Measurements from ENCODE around the gene UCHL3.
"Not testable (repeated sequence)": the region's sequence is repeated elsewhere in the genome, so short reads cannot be mapped to it uniquely, and the experiment has no call there.

Gene UCHL3

GRCh38 chr13:75549262-75550158 is at the start of gene UCHL3:
TSS of gene UCHL3 (plus strand) at chr13:75549791. CDS start at chr13:75549821, 30 bp downstream.
- DNase-seq = peak; percentile 98

DNA sequence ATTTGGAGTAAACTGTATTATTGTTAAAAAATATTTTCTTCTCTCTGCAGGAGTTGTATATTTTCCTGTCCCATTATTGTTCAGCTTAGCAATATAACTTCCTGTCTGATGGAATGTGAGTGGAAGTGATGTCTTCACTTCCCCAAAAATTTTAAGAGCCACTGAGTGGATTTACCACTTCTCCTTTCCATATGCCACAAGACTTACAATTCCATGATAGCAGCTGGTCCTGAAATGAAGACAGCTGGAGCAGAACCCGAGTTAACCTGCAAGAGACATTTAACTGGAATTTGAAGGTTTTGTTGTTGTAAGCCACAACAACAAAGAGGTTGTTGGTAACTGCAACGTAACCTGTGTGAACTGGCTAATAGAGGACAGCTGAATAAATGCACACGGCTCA is 44.3 kb upstream of the UCHL3 start:
- DNase-seq = no peak

DNA sequence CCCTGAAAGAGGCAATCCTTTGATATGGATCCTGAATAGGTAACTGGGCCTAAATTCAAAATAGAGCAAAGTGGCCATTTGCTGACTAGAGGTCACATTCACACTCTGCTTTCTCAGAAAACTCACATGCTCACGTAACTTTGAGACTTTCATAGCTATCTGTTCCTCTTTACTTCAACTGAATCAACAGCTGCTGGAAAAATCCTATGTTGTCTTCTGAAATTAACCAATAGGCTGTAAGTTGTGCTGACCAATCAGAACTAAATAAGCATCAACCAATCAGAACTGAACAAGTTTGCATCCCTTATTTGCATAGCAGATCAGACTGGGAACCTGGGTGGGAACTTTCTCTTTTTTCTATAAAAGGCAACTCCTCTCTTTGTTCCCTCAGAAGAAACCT is 43.6 kb upstream of the UCHL3 start:
- DNase-seq = no peak

DNA sequence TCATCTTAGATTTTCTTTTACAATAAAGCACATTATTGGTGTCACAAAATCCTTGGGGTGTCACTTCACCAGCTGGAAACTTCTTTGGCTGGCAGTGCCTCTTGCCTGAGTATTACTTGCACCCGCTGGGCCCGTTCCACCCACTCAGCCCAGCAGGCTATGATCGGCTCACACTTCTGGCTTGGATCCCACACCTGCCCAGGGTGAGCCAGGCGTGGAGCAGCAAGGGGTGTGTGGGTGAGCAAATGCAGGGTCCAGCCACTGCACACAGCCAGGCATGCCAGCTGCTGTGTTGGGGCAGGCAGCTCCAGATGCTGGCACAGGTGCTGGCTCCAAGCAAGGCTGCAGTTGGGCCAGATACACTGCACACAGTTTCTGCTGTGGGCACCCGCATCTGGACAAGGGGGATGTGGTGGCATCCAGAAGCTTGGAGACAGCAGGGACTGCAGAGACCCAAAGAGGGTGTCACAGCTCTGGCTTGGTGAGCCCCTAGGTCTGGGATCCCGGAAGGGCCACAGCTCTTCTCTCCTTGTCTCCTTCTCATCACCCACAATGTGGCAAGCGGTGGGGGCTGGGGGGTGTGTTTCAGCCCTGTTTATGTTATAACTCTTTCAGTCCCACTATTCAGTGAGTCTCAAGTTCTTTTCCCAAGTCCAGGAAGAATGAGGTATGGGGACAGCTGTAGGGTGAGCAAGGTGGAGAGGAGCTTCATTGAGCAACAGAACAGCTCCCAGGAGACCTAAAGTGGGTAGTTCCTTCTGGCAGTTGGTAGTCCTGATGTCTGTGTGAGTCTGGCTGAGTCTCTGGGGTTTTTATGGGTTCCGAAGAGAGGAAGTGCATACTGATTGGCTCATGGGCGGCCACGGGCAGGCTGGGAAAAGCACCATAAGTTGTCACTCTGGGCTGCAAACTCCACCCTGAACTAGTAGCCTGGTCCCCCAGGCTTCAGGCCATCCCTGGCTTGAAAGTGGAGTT is 42.3 kb upstream of the UCHL3 start:
- no peak for DNase-seq

DNA sequence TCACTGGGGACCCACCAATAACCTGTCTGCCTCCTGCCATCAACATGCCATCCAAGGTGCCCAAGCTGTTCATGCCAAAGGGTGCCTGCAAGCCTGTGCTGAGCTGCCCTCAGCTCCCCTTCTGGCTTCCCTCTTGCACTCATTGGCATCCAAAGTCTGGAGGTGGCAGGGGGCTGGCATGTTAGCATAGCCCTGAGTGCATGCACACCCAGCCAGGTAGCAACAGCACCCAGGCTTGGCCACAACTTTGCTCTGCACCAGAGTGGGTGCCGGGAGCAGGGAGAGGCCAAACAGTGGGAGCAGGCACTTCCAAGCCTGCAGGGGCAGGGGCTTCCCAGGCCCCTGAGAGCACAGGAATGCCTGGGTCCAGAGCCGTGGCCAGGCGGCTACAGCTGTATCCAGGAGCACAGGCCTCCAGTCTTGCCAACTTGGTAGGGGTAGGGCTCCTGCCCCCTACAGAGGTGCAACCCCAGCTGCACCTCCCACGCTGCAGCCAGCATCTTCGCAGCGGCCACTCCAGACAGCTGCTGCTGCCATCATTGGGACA is 41.5 kb upstream of the UCHL3 start:
- DNase-seq = no peak

DNA sequence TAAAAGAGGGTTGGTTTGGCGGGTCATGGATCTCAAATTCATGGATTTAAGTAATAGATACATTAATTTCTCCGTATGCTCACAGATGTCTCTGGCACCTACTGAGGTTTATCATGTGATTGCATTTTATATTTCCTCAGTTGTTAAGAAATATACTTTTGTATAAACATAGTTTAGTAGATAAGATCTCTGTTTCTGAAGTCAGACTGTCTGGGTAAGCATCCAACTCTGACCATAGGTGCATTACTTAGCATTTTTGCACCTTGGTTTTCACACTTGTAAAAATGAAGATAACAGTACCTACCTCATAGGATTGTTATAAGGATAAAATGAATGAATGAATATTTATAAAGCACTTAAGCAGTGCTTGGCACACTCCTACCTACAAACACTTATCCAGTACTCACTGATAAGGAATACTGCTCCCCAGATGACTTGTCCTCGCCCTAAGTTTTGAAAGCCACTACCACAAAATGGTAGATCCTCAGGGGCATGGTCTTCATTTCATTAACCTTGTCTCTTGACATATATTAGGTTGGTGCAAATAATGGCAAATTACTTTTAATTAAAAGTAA is 38.5 kb upstream of the UCHL3 start:
- DNase-seq = no peak

- DNase-seq = no peak
These were observed 37.3 kb upstream of the UCHL3 start for GRCh38 chr13:75512253-75512652.

- no peak for DNase-seq
These were observed 36.3 kb upstream of the UCHL3 start for GRCh38 chr13:75513271-75513670.

- no peak for DNase-seq
These were observed 35.3 kb upstream of the UCHL3 start for GRCh38 chr13:75514080-75514995.

- no peak for DNase-seq
These were observed 31.0 kb upstream of the UCHL3 start for GRCh38 chr13:75518439-75519088.

- DNase-seq = no peak
These were observed 27.6 kb upstream of the UCHL3 start for GRCh38 chr13:75521956-75522355.

- DNase-seq = no peak
These were observed 19.0 kb upstream of the UCHL3 start for GRCh38 chr13:75530549-75530961.

- DNase-seq = no peak
These were observed 15.7 kb upstream of the UCHL3 start for GRCh38 chr13:75533861-75534260.

DNA sequence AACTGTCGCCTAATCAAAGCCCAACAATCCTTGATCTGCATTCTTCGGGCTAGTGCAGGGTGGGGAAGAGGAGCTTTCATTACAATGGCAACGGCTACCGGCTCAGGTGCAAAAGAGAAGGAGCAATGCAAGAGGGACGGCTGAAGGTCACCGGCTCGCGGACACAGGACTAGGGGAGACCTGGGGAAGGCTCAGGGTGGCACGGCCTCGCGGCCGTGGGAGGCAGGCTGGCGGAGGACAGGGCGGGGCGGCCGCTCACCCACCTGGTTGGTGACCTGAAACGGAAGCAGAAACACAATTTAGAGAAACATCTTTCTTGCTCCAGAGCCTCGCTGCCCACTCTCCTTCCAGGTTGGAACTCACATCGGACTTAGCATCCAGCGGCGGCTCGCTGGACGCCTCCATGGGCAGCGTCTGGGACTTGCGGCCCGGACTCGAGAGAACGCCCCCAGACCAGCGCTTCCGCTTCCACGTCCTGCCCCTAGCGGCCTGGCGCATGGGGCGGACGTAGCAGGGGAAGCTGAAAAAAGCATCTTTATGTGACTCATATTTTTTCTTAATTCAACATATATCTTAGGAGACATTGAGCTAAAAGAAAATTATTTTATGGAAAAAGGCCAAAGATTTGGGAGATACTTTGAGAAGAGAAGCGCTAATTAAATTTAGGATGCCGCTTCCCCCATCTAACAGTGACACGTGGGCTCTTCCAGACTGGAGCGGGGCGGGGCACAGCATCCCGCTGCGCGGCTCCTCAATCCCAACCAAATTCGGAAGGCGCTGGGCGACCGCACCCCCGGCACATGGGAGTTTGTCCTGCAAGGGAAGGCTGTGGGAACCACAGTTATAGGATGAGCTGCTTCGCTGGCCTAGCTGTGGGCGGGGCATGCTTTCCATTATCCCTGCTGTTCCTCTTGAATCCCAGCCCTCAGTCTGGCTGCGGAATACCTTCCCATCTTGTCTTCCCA is 11.9 kb upstream of the UCHL3 start, which contains the start of gene COMMD6:
Gene COMMD6, minus strand, starts transcription at position 441 of the 965 bp plus-strand sequence. Its CDS starts 36 bp downstream, at position 405.
- DNase-seq = peak; percentile 70

GRCh38 chr13:75541287-75541686 is 8.3 kb upstream of the UCHL3 start:
- DNase-seq = no peak

- DNase-seq = no peak
These were observed 7.6 kb upstream of the UCHL3 start for GRCh38 chr13:75541961-75542360.

- DNase-seq = no peak
These were observed 4.8 kb upstream of the UCHL3 start for GRCh38 chr13:75544681-75545330.

- DNase-seq = not testable (repeated sequence)
These were observed 4.2 kb upstream of the UCHL3 start for GRCh38 chr13:75545386-75545785.

DNA sequence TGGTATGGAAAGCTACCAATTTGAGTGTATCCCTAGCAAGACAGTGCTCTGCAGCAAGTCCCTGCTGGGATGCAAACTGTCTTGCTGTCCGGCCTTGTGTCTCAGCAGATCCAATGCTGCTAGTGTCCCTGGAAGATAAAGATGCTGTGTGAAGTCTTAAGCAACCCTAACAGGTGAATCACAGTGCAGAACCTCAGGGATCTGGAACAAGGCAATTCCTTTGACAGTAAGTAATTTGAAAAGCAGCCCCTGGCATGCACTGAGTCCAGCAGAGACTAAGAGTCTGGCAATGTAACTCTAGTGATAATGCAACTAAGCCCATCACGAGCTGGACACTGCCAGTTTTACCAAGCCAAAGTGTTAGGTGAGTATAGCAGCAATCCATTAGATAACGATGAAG is 1.7 kb upstream of the UCHL3 start:
- no peak for DNase-seq
